ENCODE data around the gene PLEKHM2. TPM values are rescaled to one million over a fixed set of nuclear protein-coding genes. Genes with fewer than 3 reads are reported as not detected.

Gene PLEKHM2
- total RNA-seq, 2 donors from 2014 or later, result 64.5 to 70.4 TPM

- no peak for ATAC-seq
- intact Hi-C loops (cut with DNase I), result no loop called here
- DNase-seq, result no peak
Observed at GRCh38 chr1:15719381-15720120, 35.4 kb downstream of the PLEKHM2 start.

GRCh38 chr1:15720861-15721260, 36.7 kb downstream of the PLEKHM2 start:
- no peak for ATAC-seq
- no peak for DNase-seq
- intact Hi-C loops (cut with DNase I), result no loop called here

- no peak for ATAC-seq
- DNase-seq, result no peak
- intact Hi-C loops (cut with DNase I), result no loop called here
Observed at GRCh38 chr1:15722411-15722810, 38.3 kb downstream of the PLEKHM2 start.

GRCh38 chr1:15722836-15723532, 38.9 kb downstream of the PLEKHM2 start:
- ATAC-seq, result no peak
- intact Hi-C loops (cut with DNase I), result no loop called here
- DNase-seq, result no peak

- ATAC-seq (no peak), DNase-seq (no peak)
- intact Hi-C loops (cut with DNase I), result no loop called here
Observed at GRCh38 chr1:15723631-15724246, 39.6 kb downstream of the PLEKHM2 start.

- intact Hi-C loops (cut with DNase I), result no loop called here
- DNase-seq, result no peak
- ATAC-seq, result no peak
Observed at GRCh38 chr1:15724949-15725880, 41.1 kb downstream of the PLEKHM2 start.

- DNase-seq (no peak), ATAC-seq (no peak)
- intact Hi-C loops (cut with DNase I), result no loop called here
Observed at GRCh38 chr1:15726508-15726907, 42.4 kb downstream of the PLEKHM2 start.

- ATAC-seq, result peak; percentile 9 to 43
- DNase-seq, result no peak
- intact Hi-C loops (cut with DNase I), result no loop called here
Observed at GRCh38 chr1:15727021-15727420, 42.9 kb downstream of the PLEKHM2 start.

- ATAC-seq, result peak in 1 of 2 donors; percentile 14
Observed at GRCh38 chr1:15727424-15727823, 43.3 kb downstream of the PLEKHM2 start.

GRCh38 chr1:15727866-15728534, 43.9 kb downstream of the PLEKHM2 start:
- intact Hi-C loops (cut with DNase I), result no loop called here
- ATAC-seq, result peak; percentile 5 to 17
- no peak for DNase-seq

More at GRCh38 chr1:15727424-15727823, 43.3 kb downstream of the PLEKHM2 start:
- no peak for DNase-seq
- intact Hi-C loops (cut with DNase I), result no loop called here

- intact Hi-C loops (cut with DNase I), result no loop called here
- ATAC-seq, result no peak
- DNase-seq, result no peak
Observed at GRCh38 chr1:15728937-15729657, 45.0 kb downstream of the PLEKHM2 start.

- DNase-seq (no peak), ATAC-seq (no peak)
- intact Hi-C loops (cut with DNase I), result no loop called here
Observed at GRCh38 chr1:15730423-15730822, 46.3 kb downstream of the PLEKHM2 start.

- intact Hi-C loops (cut with DNase I), result no loop called here
- ATAC-seq, result no peak
Observed at GRCh38 chr1:15730936-15731335, 46.8 kb downstream of the PLEKHM2 start.

GRCh38 chr1:15731735-15732685, 47.9 kb downstream of the PLEKHM2 start:
- intact Hi-C loops (cut with DNase I), result no loop called here
- ATAC-seq (no peak), DNase-seq (no peak)

More at GRCh38 chr1:15730936-15731335, 46.8 kb downstream of the PLEKHM2 start:
- DNase-seq, result no peak

GRCh38 chr1:15732686-15733081, 48.6 kb downstream of the PLEKHM2 start:
- DNase-seq (no peak), ATAC-seq (no peak)
- intact Hi-C loops (cut with DNase I), result no loop called here

- DNase-seq, result no peak
- no peak for ATAC-seq
- intact Hi-C loops (cut with DNase I), result no loop called here
Observed at GRCh38 chr1:15733218-15733725, 49.2 kb downstream of the PLEKHM2 start.

GRCh38 chr1:15733726-15734226, 49.7 kb downstream of the PLEKHM2 start:
- DNase-seq, result no peak
- intact Hi-C loops (cut with DNase I), result no loop called here

More at GRCh38 chr1:15733726-15734226, 49.7 kb downstream of the PLEKHM2 start:
- ATAC-seq, result no peak

All from left cardiac atrium (tissue), 4 donors.